DMS79 (cell line): ENCODE results near the gene PLBD2.

ENCODE experiments used
- DNase-seq: peaks from one replicate; lab custom pipeline; 2025; lab: John Stamatoyannopoulos, UW

The PLBD2 gene

GRCh38 chr12:113420996-113421595 lies 62.7 kb downstream of the PLBD2 start:
- DNase-seq = no peak

GRCh38 chr12:113422030-113422885 lies 63.9 kb downstream of the PLBD2 start, which contains the start of gene SDSL:
TSS of gene SDSL (plus strand) at chr12:113422380. CDS start at chr12:113427983, 5,603 bp downstream.
- DNase-seq = peak; percentile 52

GRCh38 chr12:113422886-113423669 lies 64.7 kb downstream of the PLBD2 start:
- DNase-seq = no peak

- DNase-seq = no peak
Measured at GRCh38 chr12:113424456-113424855, 66.1 kb downstream of the PLBD2 start.

GRCh38 chr12:113424915-113425823 lies 66.8 kb downstream of the PLBD2 start:
- DNase-seq = no peak

- no peak for DNase-seq
Measured at GRCh38 chr12:113425960-113426453, 67.6 kb downstream of the PLBD2 start.

GRCh38 chr12:113427882-113428281 lies 69.5 kb downstream of the PLBD2 start:
- DNase-seq = no peak

GRCh38 chr12:113428482-113428881 lies 70.1 kb downstream of the PLBD2 start:
- DNase-seq = no peak

- DNase-seq = no peak
Measured at GRCh38 chr12:113432986-113433385, 74.6 kb downstream of the PLBD2 start.

- DNase-seq = no peak
Measured at GRCh38 chr12:113435367-113435766, 77.0 kb downstream of the PLBD2 start.

GRCh38 chr12:113436586-113436985 lies 78.2 kb downstream of the PLBD2 start:
- no peak for DNase-seq

GRCh38 chr12:113436993-113437728 lies 78.8 kb downstream of the PLBD2 start:
- no peak for DNase-seq

GRCh38 chr12:113437729-113438100 lies 79.3 kb downstream of the PLBD2 start:
- no peak for DNase-seq

- DNase-seq = no peak
Measured at GRCh38 chr12:113438523-113439300, 80.3 kb downstream of the PLBD2 start.

- no peak for DNase-seq
Measured at GRCh38 chr12:113439301-113439597, 80.9 kb downstream of the PLBD2 start.

GRCh38 chr12:113439606-113440030 lies 81.2 kb downstream of the PLBD2 start:
- no peak for DNase-seq

- DNase-seq = no peak
Measured at GRCh38 chr12:113440336-113440735, 81.9 kb downstream of the PLBD2 start.
